NCI-H69 (cell line): ENCODE results near the gene SGK1.
A peak's percentile ranks its signal among the peaks of the same experiment; 100 is the strongest.

Source experiments
- DNase-seq: peaks from one replicate; lab custom pipeline; 2025; lab: John Stamatoyannopoulos, UW

SGK1 gene

GRCh38 chr6:134317471-134318131 is at the start of gene SGK1:
SGK1 (minus strand) TSS chr6:134318112; CDS start chr6:134317460, 652 bp downstream.
- peak; percentile 59 for DNase-seq

GRCh38 chr6:134363323-134364039 is 45.6 kb upstream of the SGK1 start:
- peak; percentile 17 for DNase-seq

GRCh38 chr6:134361011-134361410 is 43.1 kb upstream of the SGK1 start:
- DNase-seq, result no peak

GRCh38 chr6:134359302-134359701 is 41.4 kb upstream of the SGK1 start:
- no peak for DNase-seq

- DNase-seq, result no peak
These were observed 40.4 kb upstream of the SGK1 start for GRCh38 chr6:134358320-134358719.

GRCh38 chr6:134357022-134357487 is 39.1 kb upstream of the SGK1 start:
- DNase-seq, result no peak

GRCh38 chr6:134356405-134356804 is 38.5 kb upstream of the SGK1 start:
- no peak for DNase-seq

- DNase-seq, result no peak
These were observed 35.0 kb upstream of the SGK1 start for GRCh38 chr6:134352786-134353480.

- no peak for DNase-seq
These were observed 33.9 kb upstream of the SGK1 start for GRCh38 chr6:134351615-134352474.

GRCh38 chr6:134347885-134348805 is 30.2 kb upstream of the SGK1 start:
- DNase-seq, result no peak

- no peak for DNase-seq
These were observed 29.1 kb upstream of the SGK1 start for GRCh38 chr6:134346932-134347545.

GRCh38 chr6:134345789-134346188 is 27.9 kb upstream of the SGK1 start:
- DNase-seq, result no peak

GRCh38 chr6:134343066-134343465 is 25.2 kb upstream of the SGK1 start:
- DNase-seq, result no peak

GRCh38 chr6:134341999-134342567 is 24.2 kb upstream of the SGK1 start:
- DNase-seq, result no peak

- DNase-seq, result no peak
These were observed 22.5 kb upstream of the SGK1 start for GRCh38 chr6:134340179-134340975.

GRCh38 chr6:134339216-134339615 is 21.3 kb upstream of the SGK1 start:
- peak; percentile 9 for DNase-seq

- DNase-seq, result no peak
These were observed 13.3 kb upstream of the SGK1 start for GRCh38 chr6:134331256-134331655.

- DNase-seq, result no peak
These were observed 12.6 kb upstream of the SGK1 start for GRCh38 chr6:134330555-134330954.

GRCh38 chr6:134328792-134329191 is 10.9 kb upstream of the SGK1 start:
- no peak for DNase-seq
